PC-3 (cell line): ENCODE results near the gene TMEM190. TPM values are rescaled to one million over a fixed set of nuclear protein-coding genes. Genes with fewer than 3 reads are reported as not detected.

Experiments used
- ATAC-seq: fragments of 200-7000 bp; cut with Tn5 transposase; 2 replicates; pipeline ENCODE4 v1.9.1; 2020; ENCODE audit warnings: mild to moderate bottlenecking, moderate library complexity
- BruUV-seq: library from RNA; stranded (reverse); fragments of 400-500 nt; replicated peaks from 2 replicates; lab custom pipeline; 2021; lab: Mats Ljungman, UMichigan
- CTCF ChIA-PET: fragments of 300-600 bp; sonication (Branson Sonifier 250); formaldehyde crosslinking; loops from one replicate; lab custom pipeline; 2022; ENCODE audit warnings: antibody characterized with exemption; lab: Charles Lee
- POLR2A ChIA-PET: fragments of 300-600 bp; sonication (Branson Sonifier 250); formaldehyde crosslinking; loops from one replicate; lab custom pipeline; 2022; ENCODE audit warnings: antibody characterized with exemption; ENCODE audit not compliant: unreplicated experiment; lab: Charles Lee
- DNase-seq: peaks from one replicate; pipeline ENCODE4 v3.0.0-alpha.2; 2015
- H2AFZ ChIP-seq: fragments of 300-600 bp; sonication (generic); 2 replicates; pipeline ENCODE4 v1.6.0; 2016; ENCODE audit warnings: antibody characterized with exemption, low read length
- H3F3A ChIP-seq: fragments of 300-600 bp; sonication (generic); one replicate; pipeline ENCODE4 v1.6.0; 2017; ENCODE audit warnings: antibody characterized with exemption, low read length, control low read depth, mild to moderate bottlenecking; ENCODE audit not compliant: unreplicated experiment
- H3K27ac ChIP-seq: fragments of 300-600 bp; sonication (generic); 2 replicates; pipeline ENCODE4 v1.5.1; 2016; ENCODE audit warnings: mild to moderate bottlenecking, low read length
- H3K27me3 ChIP-seq: fragments of 300-600 bp; sonication (generic); 2 replicates; pipeline ENCODE4 v1.6.1; 2016; ENCODE audit warnings: low read length, mixed read lengths
- H3K36me3 ChIP-seq: fragments of 300-600 bp; sonication (generic); 2 replicates; pipeline ENCODE4 v1.6.1; 2016; ENCODE audit warnings: low read depth, mixed run types, low read length, mixed read lengths
- H3K4me1 ChIP-seq: fragments of 300-600 bp; sonication (generic); 2 replicates; pipeline ENCODE4 v1.5.1; 2016; ENCODE audit warnings: low read length; ENCODE audit not compliant: insufficient read depth
- H3K4me2 ChIP-seq: fragments of 300-600 bp; sonication (generic); 2 replicates; pipeline ENCODE4 v1.6.0; 2016; ENCODE audit warnings: low read length
- H3K4me3 ChIP-seq: fragments of 300-600 bp; sonication (generic); 2 replicates; pipeline ENCODE4 v1.5.1; 2016; ENCODE audit warnings: mild to moderate bottlenecking, low read length, mixed read lengths
- H3K79me2 ChIP-seq: fragments of 300-600 bp; sonication (generic); 2 replicates; pipeline ENCODE4 v1.6.1; 2017; ENCODE audit warnings: low read length, mixed read lengths
- H3K9ac ChIP-seq: fragments of 300-600 bp; sonication (generic); 2 replicates; pipeline ENCODE4 v1.6.0; 2016; ENCODE audit warnings: mild to moderate bottlenecking, low read length
- H3K9me2 ChIP-seq: fragments of 300-600 bp; sonication (generic); replicated peaks from 2 replicates; pipeline ENCODE4 v1.6.1; 2016; ENCODE audit warnings: mixed run types, low read length, mixed read lengths
- H3K9me3 ChIP-seq: fragments of 300-600 bp; sonication (generic); 2 replicates; pipeline ENCODE4 v1.6.1; 2016; ENCODE audit warnings: low read length, mixed read lengths
- H4K20me1 ChIP-seq: fragments of 300-600 bp; sonication (generic); 2 replicates; pipeline ENCODE4 v1.6.1; 2016; ENCODE audit warnings: low read length, mixed read lengths
- CTCF ChIP-seq: fragments of 300-600 bp; sonication (generic); conservative IDR thresholded peaks from 2 replicates; pipeline ENCODE4 v1.5.1; 2017; ENCODE audit warnings: antibody characterized with exemption, low read depth, mild to moderate bottlenecking, low read length
- EZH2 ChIP-seq: fragments of 300-600 bp; sonication (generic); IDR thresholded peaks from one replicate; pipeline ENCODE4 v1.6.1; 2017; ENCODE audit warnings: antibody characterized with exemption, mild to moderate bottlenecking, low read length; ENCODE audit not compliant: unreplicated experiment
- EZH2phosphoT487 ChIP-seq: fragments of 300-600 bp; sonication (generic); IDR thresholded peaks from 2 replicates; pipeline ENCODE4 v1.6.1; 2018; ENCODE audit warnings: mild to moderate bottlenecking, antibody characterized with exemption, low read length, borderline replicate concordance
- intact Hi-C: fragments of 100-400 bp; cut with micrococcal nuclease; formaldehyde crosslinking; loops from 2 replicates; pipeline ENCODE4 v1.9.0; 2023
- total RNA-seq: library from RNA; depleted of rRNA; stranded (reverse); fragments of >200 nt; gene quantifications from 2 replicates; pipeline ENCODE4 v1.2.3, GENCODE V29; 2014

Gene TMEM190
- total RNA-seq, 1 experiment from 2014 or later: not detected

GRCh38 chr19:55391702-55392615, 15.3 kb downstream of the TMEM190 start:
- ATAC-seq (peak; percentile 33), DNase-seq (peak; percentile 46)
- Histone ChIP-seq H3K27me3 (no peaks in the 10 kb centered on the region), H3K4me3 (no peak overlapping the region), H3K9me2 (no peaks in the 10 kb centered on the region), H3K9me3 (no peaks in the 10 kb centered on the region), H4K20me1 (peaks cover 44% of the 10 kb centered on the region), H3K4me2 (no peak overlapping the region), H3F3A (peaks cover 7% of the 10 kb centered on the region), H3K9ac (no peak overlapping the region), H3K27ac (no peak overlapping the region), H3K4me1 (peaks cover 17% of the 10 kb centered on the region), H3K79me2 (peaks cover 29% of the 10 kb centered on the region), H3K36me3 (peaks cover 27% of the 10 kb centered on the region), H2AFZ (no peak overlapping the region)
- ChIA-PET POLR2A (interaction anchor here (1.0 kb wide), 1 partner anchor 15 kb away, joined by 14 read pairs; the partner anchor contains the start of gene UBE2S), CTCF (no interaction called here)
- intact Hi-C loops: no loop called here
- TF ChIP-seq CTCF (no peak), EZH2 (no peak), EZH2phosphoT487 (no peak)
- no TSS peak for BruUV-seq

DNA sequence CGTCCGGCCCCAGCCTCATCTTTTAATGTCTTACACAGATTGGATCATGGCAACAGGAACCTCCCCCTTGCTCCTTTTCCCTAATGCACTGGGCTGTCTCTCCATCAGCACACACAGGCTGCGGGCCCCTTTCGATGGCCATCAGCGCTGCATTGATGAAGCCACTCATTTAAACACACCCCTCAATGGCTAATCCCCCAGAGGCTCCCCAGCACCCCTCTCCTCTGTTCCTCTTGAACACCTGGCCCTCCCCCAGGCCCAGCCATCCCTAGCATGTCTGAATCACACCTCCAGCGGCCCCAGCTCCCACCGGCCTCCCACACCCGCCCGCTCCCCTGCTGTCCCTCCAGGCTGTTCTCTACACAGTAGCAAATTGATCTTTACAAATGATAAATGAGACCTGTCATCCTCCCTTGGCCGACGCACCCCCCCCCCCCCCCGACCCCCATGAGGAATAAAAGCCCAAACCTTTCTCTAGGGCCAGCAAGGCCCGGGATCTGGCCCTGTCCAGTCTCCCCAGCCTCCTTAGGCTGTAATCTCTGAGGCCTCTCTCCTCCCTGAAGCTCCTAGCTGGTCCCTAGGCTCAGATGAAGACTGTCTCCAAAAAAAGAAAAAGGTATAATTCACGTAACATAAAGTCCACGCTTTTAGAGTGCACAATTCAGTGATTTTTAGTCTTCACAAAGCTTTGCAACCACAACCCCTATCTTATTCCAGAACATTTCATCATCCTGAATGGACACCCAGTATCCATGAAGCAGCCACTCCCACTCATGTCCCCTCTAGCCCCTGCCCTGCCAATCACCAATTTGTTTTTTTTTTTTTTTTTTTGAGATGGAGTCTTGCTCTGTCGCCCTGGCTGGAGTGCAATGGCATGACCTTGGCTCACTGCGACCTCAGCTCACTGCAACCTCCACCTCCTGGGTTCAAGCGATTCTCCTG, 16.5 kb downstream of the TMEM190 start:
- ChIA-PET POLR2A (no interaction called here), CTCF (no interaction called here)
- no peak overlapping the region for H3K4me2 ChIP-seq
- intact Hi-C loops: no loop called here
- peaks cover 7% of the 10 kb centered on the region for H3F3A ChIP-seq
- no peak overlapping the region for H2AFZ ChIP-seq
- no peaks in the 10 kb centered on the region for H3K27me3 ChIP-seq
- BruUV-seq: no TSS peak
- H3K9me2 ChIP-seq: no peaks in the 10 kb centered on the region
- H3K36me3 ChIP-seq: peaks cover 15% of the 10 kb centered on the region
- H3K9ac ChIP-seq: no peak overlapping the region
- peaks cover 18% of the 10 kb centered on the region for H3K79me2 ChIP-seq
- ATAC-seq (no peak), DNase-seq (no peak)
- H3K9me3 ChIP-seq: no peaks in the 10 kb centered on the region
- TF ChIP-seq EZH2: no peak
- TF ChIP-seq CTCF: no peak
- no peak for TF ChIP-seq EZH2phosphoT487
- no peak overlapping the region for H3K4me3 ChIP-seq
- peaks cover 6% of the 10 kb centered on the region for H3K4me1 ChIP-seq
- no peak overlapping the region for H3K27ac ChIP-seq
- H4K20me1 ChIP-seq: peaks cover 33% of the 10 kb centered on the region
